Endometrium (tissue), 2 donors: ENCODE results near the gene SCN3B.
"Not testable (repeated sequence)": the region's sequence is repeated elsewhere in the genome, so short reads cannot be mapped to it uniquely, and the experiment has no call there.

ENCODE experiments used
- FAIRE-seq: peaks from 2 replicates; lab custom pipeline; 2012; peaks lifted over from hg19 to GRCh38; lab: Jason Lieb, UNC
- donor health status: control.
- donor health status: control.

SCN3B gene, protein sequence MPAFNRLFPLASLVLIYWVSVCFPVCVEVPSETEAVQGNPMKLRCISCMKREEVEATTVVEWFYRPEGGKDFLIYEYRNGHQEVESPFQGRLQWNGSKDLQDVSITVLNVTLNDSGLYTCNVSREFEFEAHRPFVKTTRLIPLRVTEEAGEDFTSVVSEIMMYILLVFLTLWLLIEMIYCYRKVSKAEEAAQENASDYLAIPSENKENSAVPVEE

DNA sequence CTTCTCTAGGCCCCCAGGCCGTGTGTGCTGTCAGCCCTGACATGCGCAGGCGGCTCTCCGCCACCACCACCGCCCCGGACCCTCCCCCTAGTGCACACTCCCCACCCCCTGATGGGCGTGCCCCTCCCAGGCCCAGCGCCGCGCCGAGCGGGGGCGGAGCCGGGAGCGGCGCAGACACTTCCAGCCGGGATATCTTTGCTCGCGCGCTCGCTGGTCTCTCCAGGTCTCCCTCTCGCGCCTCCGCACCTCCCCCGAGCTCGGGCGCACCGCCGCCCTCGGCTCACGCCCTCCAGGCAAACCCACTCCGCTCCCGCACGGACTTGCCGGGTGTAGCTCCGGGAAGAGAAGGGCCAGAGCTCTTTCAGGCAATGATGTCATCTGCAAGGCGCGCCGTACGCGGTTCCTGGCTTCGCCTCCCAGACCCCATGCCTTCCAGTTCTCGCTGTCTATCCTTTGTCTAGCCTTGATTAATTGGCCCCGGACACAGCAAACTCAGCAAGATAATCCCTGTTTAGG lies at the start of gene SCN3B:
SCN3B (minus strand) TSS at position 59 of the 516 bp plus-strand sequence. CDS start 823 bp downstream, outside the sequence.
- no peak for FAIRE-seq

DNA sequence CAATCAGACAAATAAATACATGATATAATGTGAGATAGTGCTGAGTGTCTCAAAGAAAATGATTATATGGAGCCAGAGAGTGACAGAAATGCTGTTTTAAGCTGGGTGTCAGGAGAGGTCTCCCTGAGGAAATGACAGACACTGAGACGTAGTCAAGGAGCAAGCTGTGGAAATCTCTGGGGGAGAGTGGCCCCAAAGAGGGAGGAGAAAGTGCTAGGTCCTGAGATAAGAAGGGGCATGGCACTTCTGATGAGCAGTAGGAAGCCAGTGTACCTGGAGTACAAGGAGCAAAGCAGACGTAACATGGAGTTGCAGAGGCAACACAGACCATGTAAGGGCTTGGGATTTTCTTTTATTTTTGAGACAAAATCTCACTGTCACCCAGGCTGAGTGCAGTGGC lies 48.3 kb upstream of the SCN3B start:
- FAIRE-seq: no peak

DNA sequence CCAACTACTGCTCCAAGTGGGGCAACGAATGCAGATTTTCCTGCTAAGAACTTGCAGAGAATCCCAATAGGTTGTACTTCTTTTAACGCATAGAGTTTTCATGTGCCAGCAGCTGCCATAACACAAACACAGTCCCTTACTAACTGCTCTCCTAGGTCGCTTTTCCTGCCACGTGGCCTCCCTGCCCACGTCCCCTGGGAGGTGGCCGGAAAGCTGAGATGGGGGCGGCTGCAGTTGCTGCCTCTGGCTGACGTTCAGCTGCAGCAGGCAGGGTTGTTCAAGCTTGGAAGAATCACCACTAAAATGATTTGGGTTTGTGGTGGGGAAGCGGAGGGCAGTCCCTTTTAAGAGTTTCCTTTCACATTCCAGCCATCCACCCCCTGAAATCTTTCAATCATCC lies 47.7 kb upstream of the SCN3B start:
- FAIRE-seq: no peak

DNA sequence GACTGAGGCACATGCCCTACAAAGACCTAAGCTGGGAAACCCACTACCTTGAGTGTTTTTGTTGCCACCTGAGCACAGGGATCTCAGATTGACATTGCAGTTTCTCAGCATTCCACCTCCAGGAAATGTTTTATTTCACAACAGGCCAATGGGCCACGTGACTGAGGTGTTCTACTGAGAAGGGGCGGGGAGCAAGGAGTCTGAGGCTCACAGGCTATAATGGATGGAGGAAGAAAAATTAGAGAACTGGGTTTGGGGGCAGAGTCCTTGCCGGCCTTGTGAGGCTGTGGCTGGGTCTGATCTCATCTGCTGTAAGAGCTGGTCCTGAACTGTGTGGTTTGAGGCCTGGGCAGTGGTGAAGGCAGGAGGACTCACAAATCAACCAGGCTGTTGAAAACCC lies 46.3 kb upstream of the SCN3B start:
- no peak for FAIRE-seq

DNA sequence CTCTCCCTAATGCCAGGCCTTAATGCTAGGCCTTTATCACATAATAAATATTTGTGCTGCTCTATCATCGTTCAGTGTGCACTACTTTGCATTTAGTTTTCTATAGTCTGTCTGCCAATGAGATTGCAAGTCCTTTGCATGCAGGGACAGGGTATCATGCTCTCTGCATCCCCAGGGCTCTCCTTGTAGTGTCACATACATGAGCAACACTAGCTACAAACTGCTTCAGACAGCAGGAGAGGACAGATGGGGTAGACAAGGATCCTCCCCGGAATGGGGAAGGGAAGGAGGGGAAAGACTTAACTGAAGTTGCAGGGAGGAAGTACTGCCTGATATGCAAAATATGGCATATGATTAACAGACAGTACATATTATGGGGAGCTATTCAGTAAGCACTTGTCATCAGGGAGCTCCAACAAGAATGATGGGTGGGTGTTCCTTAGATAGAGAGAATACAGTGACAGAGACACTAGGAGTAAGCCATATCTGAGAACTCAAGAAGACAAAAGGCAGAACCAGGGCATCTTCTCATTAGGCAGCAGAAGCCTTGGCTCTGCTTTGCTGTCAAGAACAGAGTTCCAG lies 44.2 kb upstream of the SCN3B start:
- FAIRE-seq: no peak

DNA sequence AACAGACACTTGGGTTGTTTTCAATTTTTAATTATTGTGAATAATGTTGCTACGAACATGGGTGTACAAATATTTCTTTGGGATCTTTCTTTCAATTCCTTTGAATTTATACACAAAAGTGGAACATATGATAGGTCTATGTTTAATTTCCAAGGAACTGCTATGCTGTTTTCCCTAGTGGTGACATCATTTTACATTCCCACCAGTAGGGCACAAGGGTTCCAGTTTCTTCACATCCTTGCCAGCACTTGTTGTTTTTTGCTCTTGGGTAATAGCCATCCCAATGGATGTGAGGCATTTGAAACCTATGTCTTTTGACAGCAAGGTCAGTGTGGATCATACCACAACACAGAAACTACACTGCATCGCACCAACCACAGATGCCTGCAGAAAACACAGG lies 41.8 kb upstream of the SCN3B start:
- no peak for FAIRE-seq

DNA sequence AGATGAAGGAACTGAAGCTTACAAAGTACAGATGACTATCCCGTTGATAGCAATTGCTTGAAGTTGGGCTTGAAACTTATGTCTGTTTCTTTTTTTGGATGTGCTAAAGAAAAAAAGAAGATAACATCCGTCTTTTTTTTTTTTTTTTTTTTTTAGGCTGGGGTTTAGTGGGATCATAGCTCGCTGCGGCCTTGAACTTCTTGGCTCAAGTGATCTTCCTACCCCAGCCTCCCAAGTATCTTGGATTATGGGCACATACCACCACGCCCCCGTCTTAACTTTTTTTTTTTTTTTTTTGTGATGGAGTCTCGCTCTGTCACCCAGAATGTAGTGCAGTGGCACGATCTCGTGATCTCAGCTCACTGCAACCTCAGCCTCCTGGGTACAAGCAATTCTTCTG lies 40.8 kb upstream of the SCN3B start:
- no peak for FAIRE-seq

DNA sequence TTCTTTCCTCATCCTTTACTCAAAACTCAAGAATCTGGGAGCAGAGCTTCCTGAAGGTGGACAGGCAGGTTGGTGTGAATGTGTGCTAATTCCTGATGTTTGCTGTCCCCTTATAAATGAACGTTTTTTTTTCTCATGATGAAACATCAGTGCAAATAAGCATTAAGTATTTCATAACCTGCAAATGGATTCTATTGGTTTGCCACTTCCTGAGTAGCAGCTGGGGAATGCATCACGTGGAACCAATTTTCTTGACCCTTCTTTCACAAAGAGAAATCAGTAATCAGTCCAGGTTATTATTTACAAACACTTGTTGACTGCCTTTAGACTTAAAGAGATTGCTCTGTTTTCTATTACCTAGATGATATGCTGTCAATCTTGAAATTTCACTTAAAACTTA lies 40.1 kb upstream of the SCN3B start:
- no peak for FAIRE-seq

DNA sequence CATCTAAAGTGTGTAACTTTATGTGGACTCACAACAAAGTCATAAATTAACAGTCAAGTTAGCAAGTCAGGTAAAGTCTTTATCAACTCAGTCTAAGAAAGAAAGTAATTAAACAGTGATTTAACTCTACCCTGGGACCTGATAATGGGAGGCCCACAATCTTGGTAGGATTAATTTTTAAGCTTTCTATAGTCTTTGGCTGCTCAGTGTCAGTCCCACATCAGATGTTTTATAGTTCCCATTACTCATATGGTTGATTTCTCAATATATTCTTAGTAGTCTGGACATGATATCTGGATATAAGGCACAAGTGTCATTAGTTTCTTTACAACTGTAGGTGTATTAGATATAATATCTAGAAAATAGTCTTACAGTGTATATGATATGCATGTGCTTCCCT lies 38.5 kb upstream of the SCN3B start:
- FAIRE-seq: no peak

DNA sequence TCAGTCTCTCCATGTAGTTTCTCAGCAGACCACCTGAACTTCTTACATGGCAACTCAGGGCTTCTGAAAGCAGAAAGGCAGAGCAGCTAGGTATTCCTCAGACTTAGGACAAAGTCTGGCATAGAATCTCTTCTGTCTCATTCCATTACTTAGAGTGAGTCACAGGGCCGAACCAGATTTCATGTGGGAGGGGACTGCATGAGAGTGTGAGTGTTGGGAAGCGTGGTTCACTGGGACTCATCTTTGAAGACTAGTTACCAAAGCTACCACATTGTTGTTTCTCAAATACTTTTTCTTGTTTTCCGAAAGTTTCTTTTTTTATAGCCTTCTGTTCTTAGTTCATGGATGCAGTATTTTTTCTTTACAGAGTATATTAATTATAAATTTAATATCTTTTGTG lies 36.1 kb upstream of the SCN3B start:
- FAIRE-seq: no peak

DNA sequence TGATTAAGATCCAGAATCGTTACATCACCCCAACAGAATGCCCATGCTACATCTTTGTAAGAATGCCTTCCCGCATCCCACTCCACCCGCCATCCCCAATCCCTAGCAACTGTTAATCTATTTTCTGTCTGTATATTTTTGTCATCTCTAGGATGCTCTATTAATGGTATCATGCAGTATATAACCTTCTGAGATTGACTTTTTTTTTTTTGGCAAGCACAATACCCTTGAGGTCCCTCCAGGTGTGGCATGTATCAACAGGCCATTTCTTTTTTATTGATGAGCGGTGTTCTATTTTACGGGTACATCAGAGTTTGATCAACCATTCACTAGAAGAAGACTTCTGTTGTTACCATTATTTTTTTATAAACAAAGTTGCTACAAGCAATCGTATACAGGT lies 30.2 kb upstream of the SCN3B start:
- FAIRE-seq: no peak

DNA sequence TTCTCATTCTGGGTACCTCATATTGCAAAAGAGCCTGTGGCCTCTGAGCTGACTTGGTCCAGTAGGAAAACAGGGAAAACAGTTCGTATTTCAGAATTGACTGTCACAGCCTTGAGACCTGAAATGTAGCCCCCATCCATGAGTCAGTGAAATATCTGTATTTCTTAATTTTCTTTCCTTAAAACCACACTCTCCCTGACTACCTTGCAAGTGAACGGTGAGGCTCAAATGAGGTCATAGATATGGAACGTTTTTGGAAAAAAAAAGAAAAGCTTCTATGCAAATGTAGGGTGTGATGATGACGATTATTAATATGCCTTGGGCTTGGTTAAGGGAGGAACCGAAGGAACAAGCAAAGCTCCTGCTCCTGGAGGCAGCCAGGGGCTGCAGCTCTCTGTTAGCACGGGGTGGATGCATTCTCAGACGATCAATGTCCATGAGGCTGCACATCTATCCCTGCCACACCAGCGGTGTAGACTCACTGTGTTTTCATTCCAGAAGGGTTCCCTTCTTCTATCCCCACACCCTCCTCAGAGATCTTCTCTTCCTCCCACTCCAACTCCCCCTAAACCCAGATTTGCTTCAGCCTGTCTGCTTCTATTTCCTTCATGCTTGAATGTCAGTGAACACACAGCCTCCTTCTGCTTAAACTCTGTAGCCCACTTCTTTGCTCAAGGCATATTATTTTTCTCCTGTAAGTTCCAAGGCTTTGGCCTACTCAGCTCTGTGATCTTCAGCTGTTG lies 29.2 kb upstream of the SCN3B start:
- no peak for FAIRE-seq

DNA sequence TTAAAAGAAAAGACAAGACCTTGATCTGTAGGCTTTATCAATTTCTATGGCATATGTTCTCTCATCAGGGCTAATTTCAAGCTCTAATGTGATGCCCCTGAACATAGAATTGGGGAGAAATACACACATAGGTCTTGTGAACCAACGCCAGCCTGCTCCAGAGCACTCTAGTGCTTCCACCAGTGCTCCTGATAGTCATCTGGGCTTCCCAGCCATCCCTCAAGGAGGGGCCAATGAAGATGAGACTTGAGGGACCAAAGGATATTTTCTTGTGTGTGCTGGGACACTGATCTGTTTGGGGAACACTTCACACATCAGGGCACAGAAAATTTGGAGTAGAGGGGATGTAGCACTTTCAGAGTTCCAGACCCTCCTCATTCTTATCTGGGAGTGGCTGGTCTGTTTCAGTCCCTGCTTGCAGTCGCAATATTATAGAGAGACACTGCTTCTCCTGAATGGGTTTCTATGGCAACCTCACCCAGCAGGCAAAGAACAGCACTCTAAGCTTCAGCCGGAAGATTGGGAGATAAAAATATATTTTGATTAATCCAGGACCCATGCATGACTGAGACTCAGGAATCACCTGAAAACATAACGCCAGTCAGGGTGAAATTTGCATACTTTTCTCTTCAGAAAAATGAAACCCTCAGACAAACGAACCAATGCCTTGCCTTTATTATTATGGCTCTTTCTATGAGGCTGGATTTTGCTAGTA lies 28.4 kb upstream of the SCN3B start:
- FAIRE-seq: no peak

DNA sequence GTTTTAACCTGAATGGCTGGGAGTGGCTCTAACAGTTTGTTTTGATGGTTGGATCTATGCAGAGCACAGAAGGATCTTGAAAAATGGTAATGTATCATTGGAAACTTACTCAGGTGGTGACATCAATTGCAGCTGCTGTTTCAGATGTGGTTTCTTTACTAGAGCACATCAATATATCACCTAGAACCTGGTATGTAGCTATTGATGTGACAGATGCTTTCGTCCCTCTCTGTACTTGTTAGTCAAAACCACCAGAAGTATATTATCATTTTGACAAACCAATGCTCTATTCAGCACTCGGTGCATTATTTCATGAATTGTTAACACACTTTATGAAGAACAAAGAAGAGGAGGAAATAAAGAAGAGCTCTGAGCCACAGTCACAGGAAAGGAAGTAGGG lies 26.6 kb upstream of the SCN3B start:
- no peak for FAIRE-seq

DNA sequence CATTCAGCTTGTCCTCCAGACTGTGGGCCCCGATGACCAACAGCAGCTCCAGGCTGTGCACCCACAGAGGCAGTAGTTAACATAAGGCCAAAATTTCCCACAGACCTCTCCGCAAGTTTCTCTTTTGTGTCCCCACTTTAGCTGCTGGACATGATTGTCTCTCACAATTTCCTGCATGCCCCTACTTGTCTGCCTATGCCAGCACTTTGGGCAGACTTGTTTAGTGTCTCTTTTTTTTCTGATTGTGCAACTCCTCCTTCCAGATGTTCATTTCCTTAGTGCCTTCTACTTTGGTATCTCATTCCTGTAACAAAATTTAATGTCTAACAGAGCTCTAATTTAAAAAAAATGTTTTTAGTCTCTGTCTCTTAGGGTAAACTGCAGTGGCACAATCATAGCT lies 23.8 kb upstream of the SCN3B start:
- no peak for FAIRE-seq

DNA sequence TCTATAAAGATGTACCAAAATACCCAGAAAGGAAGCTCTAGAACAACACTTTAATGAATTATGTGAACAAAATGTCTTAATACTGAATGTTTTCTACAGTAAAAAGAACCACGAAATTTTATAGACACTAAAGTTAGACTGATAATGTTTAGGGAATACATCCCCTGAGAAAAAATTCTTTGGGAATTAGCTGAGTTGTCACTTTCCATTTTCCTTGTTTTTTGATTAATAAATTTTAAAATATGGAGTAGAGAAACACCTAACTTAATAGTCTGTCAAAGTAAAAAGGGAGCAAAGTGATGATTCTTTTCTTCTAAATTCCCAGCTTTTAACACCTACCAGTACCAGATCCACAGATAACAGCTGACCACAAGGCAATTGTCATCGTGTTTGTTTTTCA lies 23.1 kb upstream of the SCN3B start:
- no peak for FAIRE-seq

DNA sequence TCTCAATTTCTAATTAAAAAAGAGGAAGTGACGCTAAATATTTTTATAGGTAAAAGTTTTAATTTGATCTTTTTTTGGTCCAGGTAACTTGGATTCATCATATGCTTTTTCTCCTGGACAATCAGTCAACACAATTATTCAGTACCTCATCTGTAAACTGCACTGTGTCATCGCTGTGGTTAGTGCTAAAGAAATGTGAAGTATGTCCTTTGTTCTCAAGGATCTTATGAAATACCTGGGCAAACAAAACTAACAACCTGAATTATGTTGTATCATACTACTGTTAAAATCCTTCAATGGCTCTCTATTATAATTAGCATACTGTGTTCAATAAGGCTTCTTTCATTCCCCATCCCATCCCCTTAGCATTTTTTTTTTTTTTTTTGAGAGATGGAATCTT lies 19.9 kb upstream of the SCN3B start:
- no peak for FAIRE-seq

DNA sequence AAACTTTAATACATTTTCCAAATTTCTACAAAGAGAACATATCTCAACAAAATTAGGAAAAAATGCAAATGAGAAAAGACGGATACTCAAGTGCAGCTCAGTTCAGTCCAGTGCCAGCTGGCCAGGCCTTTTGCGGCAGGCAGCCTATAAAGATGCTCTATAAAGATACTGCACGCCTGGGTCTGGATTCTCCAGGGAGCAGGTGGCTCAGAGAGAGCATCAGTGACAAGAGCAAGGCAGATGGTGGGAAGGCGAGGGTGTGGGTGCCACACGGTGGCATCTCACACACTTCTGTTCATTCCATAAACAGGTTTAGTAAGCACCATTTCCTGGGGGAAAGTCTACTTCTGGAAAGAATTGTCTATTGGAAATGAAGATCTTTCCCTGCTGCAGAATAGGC lies 18.1 kb upstream of the SCN3B start:
- no peak for FAIRE-seq

DNA sequence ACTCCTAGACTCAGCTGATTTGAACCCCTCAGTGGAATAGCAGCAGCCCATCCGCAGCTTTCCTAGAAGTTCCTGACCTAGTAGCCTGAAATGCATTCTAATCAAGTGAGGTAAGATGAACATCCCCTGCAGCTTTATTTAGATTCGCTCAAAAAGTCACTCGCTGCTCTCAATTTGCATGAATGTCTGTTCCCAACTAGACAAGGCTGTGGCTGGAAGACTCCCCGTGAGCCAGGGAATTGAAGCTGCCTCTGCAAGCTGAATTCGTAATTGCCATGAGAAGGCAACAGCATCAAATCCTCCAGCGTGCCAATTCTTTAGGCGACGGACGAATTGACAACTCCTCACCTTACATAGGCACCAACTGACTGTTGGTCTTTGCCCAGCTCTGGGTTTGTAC lies 17.1 kb upstream of the SCN3B start:
- no peak for FAIRE-seq

DNA sequence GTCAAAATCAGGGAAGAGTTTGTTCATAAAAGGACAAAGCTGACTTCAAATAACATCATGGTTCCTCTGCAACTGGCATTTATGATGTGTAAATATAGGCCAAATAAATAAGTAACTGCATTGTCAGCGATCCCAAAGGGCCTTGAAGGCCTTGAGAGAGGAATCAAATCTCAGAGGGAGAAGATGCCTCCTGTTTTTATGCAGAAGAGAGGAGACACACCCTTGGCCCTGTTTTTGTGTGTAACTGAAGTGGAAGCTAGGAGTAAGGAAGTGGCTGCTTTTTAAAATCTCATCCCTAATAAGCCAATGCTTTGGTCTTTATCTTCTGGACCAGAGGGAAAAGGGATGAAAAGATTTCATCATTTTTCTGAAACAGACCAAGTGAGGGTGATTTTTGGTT lies 15.7 kb upstream of the SCN3B start:
- FAIRE-seq: no peak

DNA sequence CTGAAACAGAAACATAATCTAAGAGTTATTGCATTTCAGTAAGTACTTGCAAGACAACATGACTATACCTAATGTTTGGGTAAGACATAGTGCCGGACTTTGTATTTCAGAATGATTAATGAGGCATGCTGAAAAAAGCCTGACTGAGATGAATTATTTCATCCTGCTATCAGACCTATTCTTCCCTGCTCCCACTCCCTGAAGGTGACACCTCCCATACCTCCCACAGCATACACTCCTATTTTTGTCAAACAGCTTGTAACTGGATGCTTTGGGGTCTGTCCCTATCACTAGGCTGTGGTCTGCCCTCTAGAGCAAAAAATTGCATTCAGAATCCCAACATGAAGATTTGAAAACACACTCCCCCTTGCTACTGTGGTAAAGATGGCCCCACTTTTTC lies 10.9 kb upstream of the SCN3B start:
- no peak for FAIRE-seq

DNA sequence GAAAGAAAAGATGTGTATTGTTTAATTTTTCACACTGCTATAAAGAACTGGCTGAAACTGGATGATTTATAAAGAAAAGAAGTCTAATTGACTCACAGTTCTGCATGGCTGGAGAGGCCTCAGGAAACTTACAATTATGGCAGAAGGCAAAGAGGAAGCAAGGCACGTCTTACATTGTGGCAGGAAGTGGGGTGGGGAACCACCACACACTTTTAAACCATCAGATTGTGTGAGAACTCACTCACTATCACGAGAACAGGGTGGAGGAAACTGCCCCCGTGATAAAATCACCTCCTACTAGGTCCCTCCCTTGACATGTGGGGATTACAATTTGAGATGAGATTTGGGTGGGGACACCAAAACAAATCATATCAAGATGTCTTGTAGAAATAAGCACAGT lies 5.5 kb upstream of the SCN3B start:
- FAIRE-seq: not testable (repeated sequence)

DNA sequence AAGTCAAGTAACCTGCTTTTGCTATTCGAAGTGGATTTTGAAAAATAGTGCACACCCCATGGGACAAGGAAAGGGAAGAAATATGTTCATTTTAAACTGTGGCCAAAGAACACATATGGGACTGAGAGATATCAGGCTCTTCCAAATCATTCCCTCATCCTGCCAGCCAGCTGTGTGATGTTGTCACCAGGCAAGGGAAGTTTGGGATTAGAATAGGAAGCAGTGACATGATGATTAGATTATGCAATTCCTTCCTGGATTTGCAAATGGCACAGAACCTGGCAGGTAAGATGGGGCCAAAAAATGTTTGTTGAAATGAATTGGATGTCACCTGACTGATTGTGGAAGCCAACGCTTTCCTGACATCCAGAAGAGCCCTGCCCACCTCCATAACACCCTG lies 4.9 kb upstream of the SCN3B start:
- no peak for FAIRE-seq
